HepG2 (cell line): ENCODE measurements around the gene DIPK1B. TPM values are rescaled to one million over a fixed set of nuclear protein-coding genes. Genes with fewer than 3 reads are reported as not detected.

Experiments used
- ATAC-seq: fragments of 200-7000 bp; cut with Tn5 transposase; 3 replicates; pipeline ENCODE4 v1.9.1; 2020; ENCODE audit warnings: mild to moderate bottlenecking, moderate library complexity
- BruUV-seq: library from RNA; stranded (reverse); fragments of 400-500 nt; replicated peaks from 2 replicates; lab custom pipeline; 2021; lab: Mats Ljungman, UMichigan
- CTCF ChIA-PET: fragments of 300-600 bp; formaldehyde crosslinking; extraction: SDS; loops from one replicate; lab custom pipeline; 2021; ENCODE audit warnings: low total read pairs, inconsistent platforms, low intra/inter-chr PET ratio; lab: Yijun Ruan, JAX
- POLR2A ChIA-PET: fragments of 350-600 bp; sonication (Branson Sonifier 250); formaldehyde crosslinking; loops from one replicate; lab custom pipeline; 2020; ENCODE audit warnings: antibody characterized with exemption, inconsistent platforms; lab: Yijun Ruan, JAX
- DNase-seq: peaks from one replicate; pipeline ENCODE4 v3.0.0-alpha.2; 2015; ENCODE audit warnings: low spot score
- FAIRE-seq: peaks from 3 replicates; lab custom pipeline; 2011; peaks lifted over from hg19 to GRCh38; lab: Jason Lieb, UNC
- H2AFZ ChIP-seq: one replicate; pipeline ENCODE4 v1.6.1; 2011; ENCODE audit warnings: low read length, inconsistent platforms
- H3K27ac ChIP-seq: fragments of 300-600 bp; 3 replicates; pipeline ENCODE4 v1.8.0; 2011; ENCODE audit warnings: mixed run types, mild to moderate bottlenecking, mixed read lengths, low read length, inconsistent platforms; ENCODE audit not compliant: insufficient read depth; ENCODE audit errors: extremely low read length
- H3K27me3 ChIP-seq, 2 experiments: fragments of 200-600 bp in 1 of 2; 2 replicates in 1 of 2; 3 replicates in 1 of 2; pipeline versions ENCODE4 v1.6.0 to v1.8.0; 2011; ENCODE audit warnings: low read length in 2 of 2, mild to moderate bottlenecking in 2 of 2, moderate library complexity in 2 of 2, inconsistent platforms in 1 of 2; ENCODE audit not compliant: insufficient read depth in 2 of 2, control insufficient read depth in 1 of 2
- H3K36me3 ChIP-seq, 2 experiments: fragments of 200-600 bp in 1 of 2; replicated peaks in 1 of 2; 2 replicates in 1 of 2; 3 replicates in 1 of 2; pipeline versions ENCODE4 v1.5.1 to v1.8.0; 2011; ENCODE audit warnings: low read length in 2 of 2, inconsistent platforms in 1 of 2; ENCODE audit not compliant: insufficient read depth in 2 of 2, control insufficient read depth in 1 of 2
- H3K4me1 ChIP-seq: 2 replicates; pipeline ENCODE4 v1.5.1; 2012; ENCODE audit warnings: low read length, inconsistent platforms; ENCODE audit not compliant: insufficient read depth
- H3K4me2 ChIP-seq: 2 replicates; pipeline ENCODE4 v1.6.0; 2011; ENCODE audit warnings: low read depth, low read length, inconsistent platforms
- H3K4me3 ChIP-seq, 3 experiments: fragments of 200-600 bp in 1 of 3; sonication (generic), shearing (Covaris generic) in 1 of 3; replicated peaks in 1 of 3; 2 replicates each; pipeline ENCODE4 v1.5.1; 2011 to 2016; ENCODE audit warnings: low read length in 3 of 3, inconsistent platforms in 2 of 3, low read depth in 2 of 3, mild to moderate bottlenecking in 2 of 3, control low read depth in 1 of 3, mixed read lengths in 1 of 3; ENCODE audit not compliant: insufficient read depth in 1 of 3
- H3K79me2 ChIP-seq: one replicate; pipeline ENCODE4 v1.6.1; 2011; ENCODE audit warnings: low read length, inconsistent platforms; ENCODE audit not compliant: insufficient read depth
- H3K9ac ChIP-seq: 2 replicates; pipeline ENCODE4 v1.6.0; 2011; ENCODE audit warnings: mild to moderate bottlenecking, low read depth, low read length, inconsistent platforms; ENCODE audit not compliant: insufficient read depth
- H3K9me3 ChIP-seq: 2 replicates; pipeline ENCODE4 v1.5.1; 2012; ENCODE audit warnings: mild to moderate bottlenecking, low read length
- H4K20me1 ChIP-seq: 2 replicates; pipeline ENCODE4 v1.6.0; 2011; ENCODE audit warnings: inconsistent platforms, mild to moderate bottlenecking, low read length, moderate library complexity; ENCODE audit not compliant: insufficient read depth
- CENPX ChIP-seq: sonication (generic); formaldehyde crosslinking; IDR thresholded peaks from 2 replicates; pipeline ENCODE4 v1.9.0; 2021; ENCODE audit warnings: mild to moderate bottlenecking, missing genetic modification reagents, moderate library complexity
- FOXO4 ChIP-seq: sonication (generic); formaldehyde crosslinking; conservative IDR thresholded peaks from 2 replicates; pipeline ENCODE4 v1.8.1; 2023; ENCODE audit warnings: missing genetic modification reagents
- GFI1 ChIP-seq: sonication (generic); formaldehyde crosslinking; IDR thresholded peaks from 2 replicates; pipeline ENCODE4 v1.5.0; 2020; ENCODE audit warnings: missing genetic modification reagents, mild to moderate bottlenecking, borderline replicate concordance
- REST ChIP-seq, 2 experiments: IDR thresholded peaks; 2 replicates each; pipeline ENCODE4 v1.6.1; 2011 to 2012; ENCODE audit warnings: low read length in 2 of 2, borderline replicate concordance in 1 of 2, low read depth in 1 of 2, mild to moderate bottlenecking in 1 of 2, moderate library complexity in 1 of 2
- TBX3 ChIP-seq: fragments of 450-650 bp; IDR thresholded peaks from 2 replicates; pipeline ENCODE4 v1.6.1; 2017; ENCODE audit warnings: antibody characterized with exemption, mild to moderate bottlenecking, inconsistent platforms, borderline replicate concordance
- ZNF121 ChIP-seq: sonication (generic); formaldehyde crosslinking; IDR thresholded peaks from 2 replicates; pipeline ENCODE4 v1.5.0; 2020; ENCODE audit warnings: mild to moderate bottlenecking, missing genetic modification reagents
- ZNF629 ChIP-seq: sonication (generic); formaldehyde crosslinking; conservative IDR thresholded peaks from 2 replicates; pipeline ENCODE4 v1.5.0; 2020; ENCODE audit warnings: missing genetic modification reagents
- ZNF766 ChIP-seq: sonication (generic); formaldehyde crosslinking; IDR thresholded peaks from 2 replicates; pipeline ENCODE4 v1.5.0; 2020; ENCODE audit warnings: missing genetic modification reagents, borderline replicate concordance
- WGBS: methylation state at CpG from one replicate; pipeline ENCODE4 v1.1.6; 2017; ENCODE audit warnings: low lambda C conversion rate; 5-methylcytosine and 5-hydroxymethylcytosine counted together
- in situ Hi-C: cut with HindIII; loops from 2 replicates; pipeline ENCODE4 v1.10.0; 2017; ENCODE audit warnings: low pct_unique_long_range_greater_than_20kb; ENCODE audit not compliant: extremely low pct_ligation_motif_present
- intact Hi-C: fragments of 100-400 bp; cut with micrococcal nuclease; formaldehyde crosslinking; loops from one replicate; pipeline ENCODE4 v1.10.0; 2022; ENCODE audit not compliant: unreplicated experiment
- polyA plus RNA-seq, 8 experiments: library from polyadenylated mRNA; depleted of rRNA in 3 of 8; stranded (reverse) in 7 of 8; unstranded in 1 of 8; fragments of >200 nt; fragmentation: Illumina TruSeq in 4 of 8; extraction: Trizol in 4 of 8; gene quantifications; 2 replicates each; pipeline versions ENCODE4 v1.2.1 to v1.2.3, GENCODE V29; 2011 to 2016; ENCODE audit warnings: low read depth in 4 of 8, missing spikeins in 1 of 8, mixed read lengths in 1 of 8; ENCODE audit not compliant: insufficient read depth in 1 of 8
- total RNA-seq, 5 experiments: library from RNA; depleted of rRNA; stranded (reverse); fragments of >200 nt; fragmentation: Illumina TruSeq; extraction: Trizol; gene quantifications; 2 replicates each; pipeline ENCODE4 v1.2.3, GENCODE V29; 2016; ENCODE audit warnings: low read depth in 1 of 5

Gene DIPK1B
- total and polyA plus RNA-seq, 2 of the 13 experiments (the other 11 are each of a cell fraction or from before 2014, with no cell fraction given) = 0.18 to 3.9 TPM

- WGBS = 27% methylated on average over 12 of the region's 21 CpGs
- in situ Hi-C loops = no loop called here
- TF ChIP-seq FOXO4 = 0 out of 2 replicates have a peak, but pooled peaks have one; percentile 22
- TF ChIP-seq CENPX = no peak
- TF ChIP-seq GFI1 (CRISPR knock-in tag) = no peak
- peak; percentile 59; the same call in 1 of the 2 replicates for TF ChIP-seq ZNF121 (CRISPR knock-in tag)
- FAIRE-seq (no peak), ATAC-seq (no peak), DNase-seq (no peak)
- H3K4me2 ChIP-seq = no peak overlapping the region
- H3K36me3 ChIP-seq = no peaks in the 10 kb centered on the region
- no peak overlapping the region for H3K4me3 ChIP-seq
- peaks cover 21 to 76% of the 10 kb centered on the region in 2 experiments for H3K27me3 ChIP-seq
- H3K9me3 ChIP-seq = no peaks in the 10 kb centered on the region
- H2AFZ ChIP-seq = no peak overlapping the region
- BruUV-seq = no TSS peak
- H3K27ac ChIP-seq = no peak overlapping the region
- H3K79me2 ChIP-seq = no peaks in the 10 kb centered on the region
- H3K4me1 ChIP-seq = peaks cover 57% of the 10 kb centered on the region
- no peak overlapping the region for H3K9ac ChIP-seq
- intact Hi-C loops = no loop called here
- ChIA-PET CTCF (no interaction called here), POLR2A (no interaction called here)
- H4K20me1 ChIP-seq = no peaks in the 10 kb centered on the region
Measured at GRCh38 chr9:136688274-136689107, 23.9 kb upstream of the DIPK1B start.

- Histone ChIP-seq H4K20me1 (no peaks in the 10 kb centered on the region), H3K9ac (no peak overlapping the region), H3K4me1 (peaks cover 63% of the 10 kb centered on the region), H3K27ac (no peak overlapping the region), H3K9me3 (no peaks in the 10 kb centered on the region), H3K36me3 (no peaks in the 10 kb centered on the region), H3K27me3 (peaks cover 21 to 76% of the 10 kb centered on the region in 2 experiments), H2AFZ (no peak overlapping the region), H3K79me2 (no peaks in the 10 kb centered on the region), H3K4me2 (no peak overlapping the region), H3K4me3 (no peak overlapping the region)
- WGBS = 31% methylated on average over 4 of the region's 7 CpGs
- no TSS peak for BruUV-seq
- no peak for FAIRE-seq
- CTCF ChIA-PET = no interaction called here
- intact Hi-C loops (no loop called here), in situ Hi-C loops (no loop called here)
- no peak for DNase-seq
- no peak for ATAC-seq
- POLR2A ChIA-PET = no interaction called here
- TF ChIP-seq REST (IDR thresholded peaks at IDR 0.05; ENCODE audit: borderline replicate concordance in 1 of 2, low read depth in 1 of 2, low read length in 2 of 2) (no peak), FOXO4 (0 out of 2 replicates have a peak, but pooled peaks have one; percentile 8), ZNF629 (CRISPR knock-in tag) (peak; percentile 76), TBX3 (no peak), ZNF766 (CRISPR knock-in tag) (no peak)
Measured at GRCh38 chr9:136689108-136689460, 23.3 kb upstream of the DIPK1B start.
